SK-N-SH (cell line): ENCODE measurements around the gene ZC3H8. TPM values are rescaled to one million over a fixed set of nuclear protein-coding genes. Genes with fewer than 3 reads are reported as not detected.

Experiments
- CTCF ChIA-PET: fragments of 300-600, 350-600 bp; formaldehyde crosslinking; extraction: SDS; loops from one replicate; lab custom pipeline; 2021; lab: Yijun Ruan, JAX
- POLR2A ChIA-PET: fragments of 350-600 bp; sonication (Branson Sonifier 250); formaldehyde crosslinking; extraction: SDS; loops from one replicate; lab custom pipeline; 2020; ENCODE audit warnings: antibody characterized with exemption, inconsistent platforms; lab: Yijun Ruan, JAX
- DNase-seq: peaks from one replicate; pipeline ENCODE4 v3.0.0; 2012
- H2AFZ ChIP-seq: fragments of 200-600 bp; sonication (generic); 2 replicates; pipeline ENCODE4 v1.8.1; 2016; ENCODE audit warnings: antibody characterized with exemption, mild to moderate bottlenecking, low read depth
- H3F3A ChIP-seq: fragments of 200-600 bp; sonication (generic); replicated peaks from 2 replicates; pipeline ENCODE3; 2016; ENCODE audit warnings: antibody characterized with exemption, mild to moderate bottlenecking; ENCODE audit not compliant: insufficient read depth
- H3K27ac ChIP-seq, 2 experiments: fragments of 200-500 bp in 1 of 2; fragments of 200-600 bp in 1 of 2; sonication (Bioruptor generic) in 1 of 2; sonication (generic), shearing (Covaris generic) in 1 of 2; 2 replicates each; pipeline versions ENCODE4 v1.5.1 to v1.6.1; 2014 to 2016; ENCODE audit warnings: low read depth in 2 of 2, inconsistent platforms in 1 of 2, low read length in 1 of 2, mild to moderate bottlenecking in 1 of 2, mixed read lengths in 1 of 2
- H3K27me3 ChIP-seq: fragments of 200-600 bp; sonication (generic), shearing (Covaris generic); 2 replicates; pipeline ENCODE4 v1.6.1; 2016; ENCODE audit warnings: mixed run types; ENCODE audit not compliant: insufficient read depth
- H3K36me3 ChIP-seq, 2 experiments: fragments of 200-500 bp in 1 of 2; fragments of 200-600 bp in 1 of 2; sonication (Bioruptor generic) in 1 of 2; sonication (generic) in 1 of 2; replicated peaks in 1 of 2; 2 replicates each; pipeline versions ENCODE3 to v1.5.1; 2014 to 2016; ENCODE audit warnings: low read length in 1 of 2, mild to moderate bottlenecking in 1 of 2; ENCODE audit not compliant: insufficient read depth in 2 of 2, control insufficient read depth in 1 of 2
- H3K4me1 ChIP-seq, 2 experiments: fragments of 200-500 bp in 1 of 2; fragments of 200-600 bp in 1 of 2; sonication (Bioruptor generic) in 1 of 2; sonication (generic), shearing (Covaris generic) in 1 of 2; 2 replicates each; pipeline versions ENCODE4 v1.5.1 to v1.6.1; 2014 to 2016; ENCODE audit warnings: low read depth in 1 of 2, low read length in 1 of 2, mixed run types in 1 of 2; ENCODE audit not compliant: insufficient read depth in 2 of 2, control insufficient read depth in 1 of 2
- H3K4me2 ChIP-seq: fragments of 200-600 bp; sonication (generic), shearing (Covaris generic); 2 replicates; pipeline ENCODE4 v1.6.1; 2017; ENCODE audit warnings: mixed run types
- H3K4me3 ChIP-seq, 2 experiments: fragments of 200-500 bp in 1 of 2; fragments of 200-600 bp in 1 of 2; sonication (Bioruptor generic) in 1 of 2; sonication (generic), shearing (Covaris generic) in 1 of 2; 2 replicates each; pipeline versions ENCODE4 v1.5.1 to v1.8.1; 2014 to 2016; ENCODE audit warnings: low read depth in 2 of 2, inconsistent platforms in 1 of 2, low read length in 1 of 2, mild to moderate bottlenecking in 1 of 2, mixed read lengths in 1 of 2, moderate library complexity in 1 of 2
- H3K79me2 ChIP-seq: fragments of 200-600 bp; sonication (generic); 2 replicates; pipeline ENCODE4 v1.8.1; 2017; ENCODE audit warnings: mild to moderate bottlenecking; ENCODE audit not compliant: insufficient read depth
- H3K9ac ChIP-seq: fragments of 200-600 bp; sonication (generic); 2 replicates; pipeline ENCODE4 v1.6.1; 2017; ENCODE audit warnings: mixed run types
- H3K9me2 ChIP-seq: fragments of 200-600 bp; sonication (generic); 2 replicates; pipeline ENCODE4 v1.6.1; 2017; ENCODE audit warnings: mixed run types
- H3K9me3 ChIP-seq: fragments of 200-600 bp; sonication (generic); 2 replicates; pipeline ENCODE4 v1.6.1; 2017; ENCODE audit warnings: mixed run types, mild to moderate bottlenecking, moderate library complexity
- H4K20me1 ChIP-seq: fragments of 200-600 bp; sonication (generic); 2 replicates; pipeline ENCODE4 v1.6.1; 2017; ENCODE audit warnings: mild to moderate bottlenecking, mixed run types; ENCODE audit not compliant: insufficient read depth
- FOSL2 ChIP-seq: IDR thresholded peaks from 2 replicates; pipeline ENCODE4 v1.4.0; 2012; ENCODE audit warnings: low read depth, mild to moderate bottlenecking, moderate library complexity, borderline replicate concordance
- FOXJ3 ChIP-seq: sonication (generic); formaldehyde crosslinking; IDR thresholded peaks from 2 replicates; pipeline ENCODE4 v1.5.1; 2020; ENCODE audit warnings: mild to moderate bottlenecking, missing genetic modification reagents
- FOXM1 ChIP-seq: IDR thresholded peaks from 2 replicates; pipeline ENCODE4 v1.4.0; 2012; ENCODE audit warnings: low read depth, mild to moderate bottlenecking
- GATA2 ChIP-seq: sonication (generic); formaldehyde crosslinking; IDR thresholded peaks from 2 replicates; pipeline ENCODE4 v1.5.0; 2020; ENCODE audit warnings: mild to moderate bottlenecking, missing genetic modification reagents
- JUND ChIP-seq: IDR thresholded peaks from 2 replicates; pipeline ENCODE4 v1.4.0; 2012
- MAX ChIP-seq: IDR thresholded peaks from 2 replicates; pipeline ENCODE4 v1.4.0; 2012; ENCODE audit warnings: low read depth
- NRF1 ChIP-seq: IDR thresholded peaks from 2 replicates; pipeline ENCODE4 v1.6.1; 2012; ENCODE audit warnings: low read depth, mild to moderate bottlenecking, low read length
- RCOR1 ChIP-seq: fragments of 150-350 bp; IDR thresholded peaks from 2 replicates; pipeline ENCODE4 v1.6.1; 2017; ENCODE audit warnings: antibody characterized with exemption, low read length
- REST ChIP-seq: IDR thresholded peaks from 2 replicates; pipeline ENCODE4 v1.6.1; 2012; ENCODE audit warnings: mild to moderate bottlenecking, low read depth, low read length, moderate library complexity
- SIN3A ChIP-seq: IDR thresholded peaks from 2 replicates; pipeline ENCODE4 v1.6.1; 2012; ENCODE audit warnings: low read depth, mild to moderate bottlenecking, low read length, moderate library complexity, borderline replicate concordance
- WGBS: methylation state at CpG from one replicate; pipeline ENCODE4 v1.1.6; 2017; ENCODE audit warnings: low lambda C conversion rate; 5-methylcytosine and 5-hydroxymethylcytosine counted together
- polyA plus RNA-seq, 3 experiments: library from polyadenylated mRNA; depleted of rRNA; stranded (reverse); fragments of >200 nt; gene quantifications; 2 replicates each; pipeline ENCODE4 v1.2.3, GENCODE V29; 2012
- TF ChIP-seq, protein P1 (sequence below): IDR thresholded peaks from 2 replicates; pipeline ENCODE4 v1.4.0; 2012; ENCODE audit warnings: low read depth, borderline replicate concordance
- TF ChIP-seq, protein P2 (sequence below): fragments of 150-350 bp; IDR thresholded peaks from 2 replicates; pipeline ENCODE4 v1.6.1; 2017; ENCODE audit warnings: antibody characterized with exemption, low read length, low read depth, borderline replicate concordance
- TF ChIP-seq, protein P3 (sequence below): fragments of 150-350 bp; IDR thresholded peaks from 2 replicates; pipeline ENCODE4 v1.6.1; 2016; ENCODE audit warnings: mild to moderate bottlenecking, low read depth, low read length

Gene ZC3H8
- polyA plus RNA-seq, 1 of the 3 experiments (the other 2 are of a cell fraction): 3.3 TPM

GRCh38 chr2:112163541-112163981, 91.3 kb downstream of the ZC3H8 start:
- Histone ChIP-seq H3K4me1 (no peaks in the 10 kb centered on the region; a peak in 1 of 4 replicates), H4K20me1 (no peaks in the 10 kb centered on the region), H3K27me3 (no peaks in the 10 kb centered on the region), H3F3A (peaks cover 3% of the 10 kb centered on the region), H3K36me3 (no peaks in the 10 kb centered on the region), H3K9ac (no peak overlapping the region), H3K27ac (no peak overlapping the region), H3K79me2 (no peaks in the 10 kb centered on the region), H2AFZ (no peak overlapping the region), H3K4me3 (no peak overlapping the region), H3K4me2 (no peak overlapping the region), H3K9me2 (no peaks in the 10 kb centered on the region), H3K9me3 (no peaks in the 10 kb centered on the region)
- TF ChIP-seq FOXJ3 (CRISPR knock-in tag) (no peak), NRF1 (no peak), SIN3A (no peak), GATA2 (no peak), RCOR1 (no peak), MAX (no peak), REST (no peak), FOSL2 (no peak), FOXM1 (no peak), JUND (no peak)
- TF ChIP-seq, protein P1, sequence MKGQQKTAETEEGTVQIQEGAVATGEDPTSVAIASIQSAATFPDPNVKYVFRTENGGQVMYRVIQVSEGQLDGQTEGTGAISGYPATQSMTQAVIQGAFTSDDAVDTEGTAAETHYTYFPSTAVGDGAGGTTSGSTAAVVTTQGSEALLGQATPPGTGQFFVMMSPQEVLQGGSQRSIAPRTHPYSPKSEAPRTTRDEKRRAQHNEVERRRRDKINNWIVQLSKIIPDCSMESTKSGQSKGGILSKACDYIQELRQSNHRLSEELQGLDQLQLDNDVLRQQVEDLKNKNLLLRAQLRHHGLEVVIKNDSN: no peak
- TF ChIP-seq, protein P2, sequence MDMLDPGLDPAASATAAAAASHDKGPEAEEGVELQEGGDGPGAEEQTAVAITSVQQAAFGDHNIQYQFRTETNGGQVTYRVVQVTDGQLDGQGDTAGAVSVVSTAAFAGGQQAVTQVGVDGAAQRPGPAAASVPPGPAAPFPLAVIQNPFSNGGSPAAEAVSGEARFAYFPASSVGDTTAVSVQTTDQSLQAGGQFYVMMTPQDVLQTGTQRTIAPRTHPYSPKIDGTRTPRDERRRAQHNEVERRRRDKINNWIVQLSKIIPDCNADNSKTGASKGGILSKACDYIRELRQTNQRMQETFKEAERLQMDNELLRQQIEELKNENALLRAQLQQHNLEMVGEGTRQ: no peak
- TF ChIP-seq, protein P3, sequence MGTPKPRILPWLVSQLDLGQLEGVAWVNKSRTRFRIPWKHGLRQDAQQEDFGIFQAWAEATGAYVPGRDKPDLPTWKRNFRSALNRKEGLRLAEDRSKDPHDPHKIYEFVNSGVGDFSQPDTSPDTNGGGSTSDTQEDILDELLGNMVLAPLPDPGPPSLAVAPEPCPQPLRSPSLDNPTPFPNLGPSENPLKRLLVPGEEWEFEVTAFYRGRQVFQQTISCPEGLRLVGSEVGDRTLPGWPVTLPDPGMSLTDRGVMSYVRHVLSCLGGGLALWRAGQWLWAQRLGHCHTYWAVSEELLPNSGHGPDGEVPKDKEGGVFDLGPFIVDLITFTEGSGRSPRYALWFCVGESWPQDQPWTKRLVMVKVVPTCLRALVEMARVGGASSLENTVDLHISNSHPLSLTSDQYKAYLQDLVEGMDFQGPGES: no peak
- ChIA-PET POLR2A (no interaction called here), CTCF (no interaction called here)
- DNase-seq: no peak
- WGBS: 82% methylated on average over 8 of the region's 9 CpGs
